IMR-90 (cell line): ENCODE data around the gene IQCK. TPM values are rescaled to one million over a fixed set of nuclear protein-coding genes. Genes with fewer than 3 reads are reported as not detected.

Experiments
- ATAC-seq: fragments of 200-7000 bp; cut with Tn5 transposase; 2 replicates; pipeline ENCODE4 v1.9.1; 2020; ENCODE audit warnings: low read depth, mild to moderate bottlenecking, moderate library complexity
- BruUV-seq: library from RNA; stranded (reverse); fragments of 400-500 nt; replicated peaks from 2 replicates; lab custom pipeline; 2021; lab: Mats Ljungman, UMichigan
- CTCF ChIA-PET: fragments of 300-600 bp; formaldehyde crosslinking; extraction: SDS; loops from one replicate; lab custom pipeline; 2021; ENCODE audit warnings: antibody characterized with exemption; lab: Yijun Ruan, JAX
- POLR2A ChIA-PET: fragments of 300-600 bp; sonication (Branson Sonifier 250); formaldehyde crosslinking; loops from one replicate; lab custom pipeline; 2022; ENCODE audit warnings: antibody characterized with exemption; ENCODE audit not compliant: unreplicated experiment; lab: Charles Lee
- DNase-seq: peaks from one replicate; pipeline ENCODE4 v3.0.0; 2013
- H2AFZ ChIP-seq: replicated peaks from 2 replicates; pipeline ENCODE3; 2013; ENCODE audit warnings: low read length, mild to moderate bottlenecking; ENCODE audit not compliant: poor library complexity
- H2AK5ac ChIP-seq: 2 replicates; pipeline ENCODE4 v1.6.1; 2013; ENCODE audit warnings: low read depth, low read length, inconsistent platforms
- H2AK9ac ChIP-seq: replicated peaks from 2 replicates; pipeline ENCODE3; 2013; ENCODE audit warnings: mild to moderate bottlenecking, low read depth, low read length, moderate library complexity; ENCODE audit not compliant: poor library complexity
- H2BK120ac ChIP-seq: 2 replicates; pipeline ENCODE4 v1.6.1; 2013; ENCODE audit warnings: low read depth, low read length, inconsistent platforms
- H2BK15ac ChIP-seq: 3 replicates; pipeline ENCODE4 v1.6.1; 2013; ENCODE audit warnings: low read depth, low read length, inconsistent platforms
- H2BK20ac ChIP-seq: 2 replicates; pipeline ENCODE4 v1.6.1; 2013; ENCODE audit warnings: low read depth, mild to moderate bottlenecking, inconsistent platforms, low read length, moderate library complexity
- H2BK5ac ChIP-seq: 2 replicates; pipeline ENCODE4 v1.6.1; 2013; ENCODE audit warnings: mild to moderate bottlenecking, low read depth, low read length, inconsistent platforms; ENCODE audit not compliant: poor library complexity, severe bottlenecking
- H3K14ac ChIP-seq: replicated peaks from 2 replicates; pipeline ENCODE4 v1.6.1; 2013; ENCODE audit warnings: low read depth, low read length, inconsistent platforms
- H3K18ac ChIP-seq: 2 replicates; pipeline ENCODE4 v1.6.1; 2013; ENCODE audit warnings: low read depth, low read length, control low read depth
- H3K23ac ChIP-seq: 2 replicates; pipeline ENCODE4 v1.6.1; 2013; ENCODE audit warnings: low read depth, low read length, inconsistent platforms
- H3K27ac ChIP-seq: 2 replicates; pipeline ENCODE4 v1.5.1; 2013; ENCODE audit warnings: mild to moderate bottlenecking, control low read depth, low read length; ENCODE audit not compliant: insufficient read depth
- H3K27me3 ChIP-seq: 2 replicates; pipeline ENCODE4 v1.6.1; 2013; ENCODE audit warnings: low read length; ENCODE audit not compliant: control insufficient read depth, insufficient read depth
- H3K36me3 ChIP-seq: 2 replicates; pipeline ENCODE4 v1.6.1; 2013; ENCODE audit warnings: low read length, mixed read lengths; ENCODE audit not compliant: control insufficient read depth, insufficient read depth
- H3K4ac ChIP-seq: 2 replicates; pipeline ENCODE4 v1.6.1; 2013; ENCODE audit warnings: low read depth, low read length, inconsistent platforms
- H3K4me1 ChIP-seq: 2 replicates; pipeline ENCODE4 v1.6.1; 2013; ENCODE audit warnings: low read length, mixed read lengths; ENCODE audit not compliant: control insufficient read depth, insufficient read depth
- H3K4me2 ChIP-seq: 2 replicates; pipeline ENCODE4 v1.6.1; 2013; ENCODE audit warnings: low read depth, mild to moderate bottlenecking, control low read depth, low read length, moderate library complexity
- H3K4me3 ChIP-seq: 2 replicates; pipeline ENCODE4 v1.5.1; 2013; ENCODE audit warnings: low read depth, mild to moderate bottlenecking, control low read depth, low read length, moderate library complexity; ENCODE audit not compliant: insufficient read depth
- H3K56ac ChIP-seq: 2 replicates; pipeline ENCODE4 v1.6.1; 2013; ENCODE audit warnings: low read length, inconsistent platforms; ENCODE audit not compliant: insufficient read depth; ENCODE audit errors: extremely low read depth
- H3K79me1 ChIP-seq, 2 experiments: 2 replicates each; pipeline ENCODE4 v1.6.1; 2013; ENCODE audit warnings: low read length in 2 of 2, inconsistent platforms in 1 of 2, low read depth in 1 of 2
- H3K9ac ChIP-seq: 2 replicates; pipeline ENCODE4 v1.6.1; 2013; ENCODE audit warnings: low read depth, low read length, control low read depth
- H3K9me1 ChIP-seq: 2 replicates; pipeline ENCODE4 v1.6.1; 2013; ENCODE audit warnings: low read length, inconsistent platforms; ENCODE audit not compliant: insufficient read depth
- H3K9me3 ChIP-seq: 2 replicates; pipeline ENCODE4 v1.6.1; 2013; ENCODE audit warnings: low read length; ENCODE audit not compliant: control insufficient read depth, insufficient read depth
- H4K20me1 ChIP-seq: 2 replicates; pipeline ENCODE4 v1.6.1; 2013; ENCODE audit warnings: low read length, inconsistent platforms; ENCODE audit not compliant: insufficient read depth
- H4K5ac ChIP-seq: 2 replicates; pipeline ENCODE4 v1.6.1; 2013; ENCODE audit warnings: mild to moderate bottlenecking, low read depth, low read length, control low read depth
- H4K8ac ChIP-seq, 2 experiments: 2 replicates each; pipeline ENCODE4 v1.6.1; 2013; ENCODE audit warnings: low read depth in 2 of 2, low read length in 2 of 2, control low read depth in 1 of 2, inconsistent platforms in 1 of 2
- H4K91ac ChIP-seq: 2 replicates; pipeline ENCODE4 v1.6.1; 2013; ENCODE audit warnings: low read depth, low read length, inconsistent platforms; ENCODE audit not compliant: insufficient read depth
- BHLHE40 ChIP-seq: fragments of 150-350 bp; IDR thresholded peaks from 2 replicates; pipeline ENCODE4 v1.6.1; 2016; ENCODE audit warnings: mild to moderate bottlenecking, low read depth, low read length
- MAZ ChIP-seq: IDR thresholded peaks from 2 replicates; pipeline ENCODE4 v1.6.1; 2012; ENCODE audit warnings: low read depth, mild to moderate bottlenecking, low read length, improper control_type of control experiment, moderate library complexity, borderline replicate concordance
- MXI1 ChIP-seq: IDR thresholded peaks from 2 replicates; pipeline ENCODE4 v1.6.1; 2012; ENCODE audit warnings: low read depth, mild to moderate bottlenecking, low read length, moderate library complexity, borderline replicate concordance
- RCOR1 ChIP-seq: IDR thresholded peaks from 2 replicates; pipeline ENCODE4 v1.6.1; 2012; ENCODE audit warnings: mild to moderate bottlenecking, low read length, improper control_type of control experiment; ENCODE audit not compliant: insufficient replicate concordance
- WGBS, 2 experiments: methylation state at CpG; one replicate each; pipeline versions ENCODE4 v1.1.5 to v1.1.7; 2013; ENCODE audit warnings: missing lambda C conversion rate in 2 of 2; ENCODE audit not compliant: insufficient read length in 1 of 2; ENCODE audit errors: extremely low coverage in 2 of 2; 5-methylcytosine and 5-hydroxymethylcytosine counted together
- dilution Hi-C: fragments of 300-500 bp; cut with HindIII; formaldehyde crosslinking; loops from one replicate; pipeline ENCODE4 v1.14.3; 2018; ENCODE audit warnings: low sequenced_read_pairs; ENCODE audit not compliant: unreplicated experiment
- in situ Hi-C: fragments of 300-500 bp; cut with MboI; formaldehyde crosslinking; loops from 3 replicates; pipeline ENCODE4 v1.14.3; 2019; ENCODE audit warnings: low sequenced_read_pairs, inconsistent platforms, mixed read lengths
- intact Hi-C: fragments of 100-400 bp; cut with micrococcal nuclease; formaldehyde crosslinking; loops from 2 replicates; pipeline ENCODE4 v1.10.0; 2022
- polyA plus RNA-seq, 3 experiments: library from polyadenylated mRNA; depleted of rRNA; stranded (reverse); fragments of >200 nt; gene quantifications; 2 replicates each; pipeline ENCODE4 v1.2.3, GENCODE V29; 2012; ENCODE audit warnings: low replicate concordance in 1 of 3
- total RNA-seq: library from RNA; depleted of rRNA; stranded (reverse); fragments of >200 nt; gene quantifications from 2 replicates; pipeline ENCODE4 v1.2.3, GENCODE V29; 2012
- TF ChIP-seq, protein P1 (sequence below): fragments of 150-350 bp; IDR thresholded peaks from 2 replicates; pipeline ENCODE4 v1.6.1; 2017; ENCODE audit warnings: mild to moderate bottlenecking, antibody characterized with exemption, low read length, low read depth
- TF ChIP-seq, protein P2 (sequence below): conservative IDR thresholded peaks from 2 replicates; pipeline ENCODE4 v1.5.1; 2012; ENCODE audit warnings: mild to moderate bottlenecking, low read depth, low read length, improper control_type of control experiment
- TF ChIP-seq, protein P3 (sequence below): fragments of 150-350 bp; IDR thresholded peaks from 2 replicates; pipeline ENCODE4 v1.6.1; 2016; ENCODE audit warnings: low read depth, mild to moderate bottlenecking, low read length, moderate library complexity, borderline replicate concordance

IQCK gene
- total and polyA plus RNA-seq, 2 of the 4 experiments (the other 2 are of a cell fraction) = 4.1 to 5.4 TPM

DNA sequence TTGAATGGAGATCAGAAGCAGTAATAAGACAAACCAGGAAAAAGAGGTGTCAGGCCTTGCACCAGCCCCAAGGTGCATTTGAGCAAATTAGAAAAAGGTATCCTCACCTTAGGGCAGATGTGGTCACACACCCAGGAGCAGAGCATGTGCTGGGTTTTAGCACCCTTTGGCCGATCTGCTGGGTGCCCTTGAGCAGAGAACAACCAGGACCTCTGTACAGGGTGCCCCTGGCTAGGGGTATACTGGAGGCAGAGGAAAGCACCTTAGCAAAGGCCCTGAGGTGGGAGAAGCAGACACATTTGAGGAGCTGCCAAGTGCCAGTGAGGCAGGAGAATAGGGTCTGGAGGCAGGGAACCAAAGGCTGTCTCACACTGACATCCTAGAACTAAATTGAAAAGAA lies 67.0 kb downstream of the IQCK start:
- Histone ChIP-seq H3K79me1 (no peaks in the 10 kb centered on the region), H4K91ac (no peak overlapping the region), H3K9ac (no peak overlapping the region), H2AFZ (no peak overlapping the region), H3K27ac (no peak overlapping the region), H4K5ac (no peak overlapping the region), H2AK9ac (no peak overlapping the region), H3K36me3 (no peaks in the 10 kb centered on the region), H3K4me3 (no peak overlapping the region), H2BK5ac (no peak overlapping the region), H2BK120ac (no peak overlapping the region), H3K4ac (no peak overlapping the region), H2BK20ac (no peak overlapping the region), H3K9me3 (no peaks in the 10 kb centered on the region), H2AK5ac (no peak overlapping the region), H3K9me1 (no peaks in the 10 kb centered on the region), H2BK15ac (no peak overlapping the region), H3K4me1 (no peaks in the 10 kb centered on the region), H3K27me3 (no peaks in the 10 kb centered on the region), H4K8ac (no peak overlapping the region), H3K18ac (no peak overlapping the region), H3K56ac (no peak overlapping the region), H3K4me2 (no peak overlapping the region), H3K14ac (no peak overlapping the region), H4K20me1 (no peaks in the 10 kb centered on the region), H3K23ac (no peak overlapping the region)
- intact Hi-C loops = no loop called here
- dilution Hi-C loops = no loop called here
- TF ChIP-seq BHLHE40 (no peak), MAZ (no peak), RCOR1 (no peak), MXI1 (no peak)
- TF ChIP-seq, protein P1, sequence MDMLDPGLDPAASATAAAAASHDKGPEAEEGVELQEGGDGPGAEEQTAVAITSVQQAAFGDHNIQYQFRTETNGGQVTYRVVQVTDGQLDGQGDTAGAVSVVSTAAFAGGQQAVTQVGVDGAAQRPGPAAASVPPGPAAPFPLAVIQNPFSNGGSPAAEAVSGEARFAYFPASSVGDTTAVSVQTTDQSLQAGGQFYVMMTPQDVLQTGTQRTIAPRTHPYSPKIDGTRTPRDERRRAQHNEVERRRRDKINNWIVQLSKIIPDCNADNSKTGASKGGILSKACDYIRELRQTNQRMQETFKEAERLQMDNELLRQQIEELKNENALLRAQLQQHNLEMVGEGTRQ = no peak
- TF ChIP-seq, protein P2, sequence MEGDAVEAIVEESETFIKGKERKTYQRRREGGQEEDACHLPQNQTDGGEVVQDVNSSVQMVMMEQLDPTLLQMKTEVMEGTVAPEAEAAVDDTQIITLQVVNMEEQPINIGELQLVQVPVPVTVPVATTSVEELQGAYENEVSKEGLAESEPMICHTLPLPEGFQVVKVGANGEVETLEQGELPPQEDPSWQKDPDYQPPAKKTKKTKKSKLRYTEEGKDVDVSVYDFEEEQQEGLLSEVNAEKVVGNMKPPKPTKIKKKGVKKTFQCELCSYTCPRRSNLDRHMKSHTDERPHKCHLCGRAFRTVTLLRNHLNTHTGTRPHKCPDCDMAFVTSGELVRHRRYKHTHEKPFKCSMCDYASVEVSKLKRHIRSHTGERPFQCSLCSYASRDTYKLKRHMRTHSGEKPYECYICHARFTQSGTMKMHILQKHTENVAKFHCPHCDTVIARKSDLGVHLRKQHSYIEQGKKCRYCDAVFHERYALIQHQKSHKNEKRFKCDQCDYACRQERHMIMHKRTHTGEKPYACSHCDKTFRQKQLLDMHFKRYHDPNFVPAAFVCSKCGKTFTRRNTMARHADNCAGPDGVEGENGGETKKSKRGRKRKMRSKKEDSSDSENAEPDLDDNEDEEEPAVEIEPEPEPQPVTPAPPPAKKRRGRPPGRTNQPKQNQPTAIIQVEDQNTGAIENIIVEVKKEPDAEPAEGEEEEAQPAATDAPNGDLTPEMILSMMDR = no peak
- TF ChIP-seq, protein P3, sequence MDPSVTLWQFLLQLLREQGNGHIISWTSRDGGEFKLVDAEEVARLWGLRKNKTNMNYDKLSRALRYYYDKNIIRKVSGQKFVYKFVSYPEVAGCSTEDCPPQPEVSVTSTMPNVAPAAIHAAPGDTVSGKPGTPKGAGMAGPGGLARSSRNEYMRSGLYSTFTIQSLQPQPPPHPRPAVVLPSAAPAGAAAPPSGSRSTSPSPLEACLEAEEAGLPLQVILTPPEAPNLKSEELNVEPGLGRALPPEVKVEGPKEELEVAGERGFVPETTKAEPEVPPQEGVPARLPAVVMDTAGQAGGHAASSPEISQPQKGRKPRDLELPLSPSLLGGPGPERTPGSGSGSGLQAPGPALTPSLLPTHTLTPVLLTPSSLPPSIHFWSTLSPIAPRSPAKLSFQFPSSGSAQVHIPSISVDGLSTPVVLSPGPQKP = no peak
- POLR2A ChIA-PET = no interaction called here
- no peak for ATAC-seq
- in situ Hi-C loops = no loop called here
- BruUV-seq = no TSS peak
- 100% methylated on average over 1 of the region's 1 CpG; no CpG with 5 or more reads in 1 of the 2 experiments for WGBS, 2 experiments
- CTCF ChIA-PET = no interaction called here
- no peak for DNase-seq
